Neutrophil (primary cell): Measurements from ENCODE around the gene RCE1.
"Not testable (repeated sequence)": the region's sequence is repeated elsewhere in the genome, so short reads cannot be mapped to it uniquely, and the experiment has no call there.

Experiments used
- H3K27ac ChIP-seq: fragments of 200-600 bp; sonication (generic); 2 replicates; pipeline ENCODE4 v1.5.1; 2016; ENCODE audit warnings: mild to moderate bottlenecking, moderate library complexity
- H3K27me3 ChIP-seq: fragments of 200-600 bp; sonication (generic); 2 replicates; pipeline ENCODE4 v1.6.0; 2016; ENCODE audit warnings: mild to moderate bottlenecking
- H3K36me3 ChIP-seq: fragments of 200-600 bp; sonication (generic); 2 replicates; pipeline ENCODE4 v1.5.1; 2017
- H3K4me1 ChIP-seq, 2 experiments: fragments of 200-600 bp in 1 of 2; sonication (generic) in 1 of 2; 1 replicate in 1 of 2; 2 replicates in 1 of 2; pipeline versions ENCODE4 v1.5.1 to v1.6.1; 2013 to 2016; ENCODE audit warnings: low read depth in 1 of 2, low read length in 1 of 2, mild to moderate bottlenecking in 1 of 2, moderate library complexity in 1 of 2; ENCODE audit not compliant: control insufficient read depth in 1 of 2, insufficient read depth in 1 of 2
- H3K4me3 ChIP-seq, 2 experiments: fragments of 200-600 bp in 1 of 2; sonication (generic) in 1 of 2; 1 replicate in 1 of 2; 2 replicates in 1 of 2; pipeline ENCODE4 v1.5.1; 2013 to 2016; ENCODE audit warnings: low read depth in 1 of 2, low read length in 1 of 2, mild to moderate bottlenecking in 1 of 2, moderate library complexity in 1 of 2
- H3K9me3 ChIP-seq: fragments of 200-600 bp; sonication (generic); 2 replicates; pipeline ENCODE4 v1.5.1; 2016
- CTCF ChIP-seq: fragments of 200-600 bp; sonication (generic); IDR thresholded peaks from 2 replicates; pipeline ENCODE4 v1.5.1; 2016; ENCODE audit warnings: antibody characterized with exemption

The RCE1 gene

GRCh38 chr11:66842896-66843775 lies at the start of gene RCE1:
RCE1 (plus strand) TSS chr11:66843441; CDS start chr11:66843456, 15 bp downstream.
- Histone ChIP-seq H3K27me3 (no peaks in the 10 kb centered on the region), H3K4me1 (peaks cover 33 to 36% of the 10 kb centered on the region in 2 experiments), H3K27ac (peak within 1 kb of the TSS; percentile 99), H3K36me3 (peaks cover 43% of the 10 kb centered on the region), H3K4me3 (peak within 1 kb of the TSS; percentile 71 to 99), H3K9me3 (no peaks in the 10 kb centered on the region)
- TF ChIP-seq CTCF = peak; percentile 41

GRCh38 chr11:66799815-66800214 lies 43.4 kb upstream of the RCE1 start:
- not testable (repeated sequence) for H3K9me3 ChIP-seq, H3K36me3 ChIP-seq, H3K4me3 ChIP-seq, H3K27me3 ChIP-seq, H3K27ac ChIP-seq, H3K4me1 ChIP-seq

- Histone ChIP-seq H3K9me3 (no peaks in the 10 kb centered on the region), H3K27ac (no peak overlapping the region), H3K36me3 (no peaks in the 10 kb centered on the region), H3K4me3 (no peak overlapping the region), H3K4me1 (no peaks in the 10 kb centered on the region), H3K27me3 (no peaks in the 10 kb centered on the region)
- TF ChIP-seq CTCF = no peak
Measured at GRCh38 chr11:66800720-66801428, 42.4 kb upstream of the RCE1 start.

- H3K4me3 ChIP-seq = no peak overlapping the region
Measured at GRCh38 chr11:66809592-66809991, 33.6 kb upstream of the RCE1 start.

GRCh38 chr11:66810576-66811185 lies 32.6 kb upstream of the RCE1 start:
- Histone ChIP-seq H3K27me3 (no peaks in the 10 kb centered on the region), H3K36me3 (no peaks in the 10 kb centered on the region), H3K4me1 (no peaks in the 10 kb centered on the region), H3K27ac (no peak overlapping the region), H3K4me3 (no peak overlapping the region), H3K9me3 (no peaks in the 10 kb centered on the region)
- TF ChIP-seq CTCF = no peak

More at GRCh38 chr11:66809592-66809991, 33.6 kb upstream of the RCE1 start:
- H3K27me3 ChIP-seq = no peaks in the 10 kb centered on the region
- no peak overlapping the region for H3K27ac ChIP-seq
- no peaks in the 10 kb centered on the region for H3K36me3 ChIP-seq
- H3K9me3 ChIP-seq = no peaks in the 10 kb centered on the region
- H3K4me1 ChIP-seq = no peaks in the 10 kb centered on the region
- no peak for TF ChIP-seq CTCF
